Stromal cell of bone marrow (primary cell): ENCODE results near the gene TMEM174.
A peak's percentile ranks its signal among the peaks of the same experiment; 100 is the strongest.

ENCODE experiments used
- DNase-seq: peaks from one replicate; pipeline ENCODE4 v3.0.0-alpha.2; 2012; ENCODE audit warnings: low read depth

TMEM174 gene

GRCh38 chr5:73153513-73153912 is 19.5 kb upstream of the TMEM174 start:
- DNase-seq = no peak

DNA sequence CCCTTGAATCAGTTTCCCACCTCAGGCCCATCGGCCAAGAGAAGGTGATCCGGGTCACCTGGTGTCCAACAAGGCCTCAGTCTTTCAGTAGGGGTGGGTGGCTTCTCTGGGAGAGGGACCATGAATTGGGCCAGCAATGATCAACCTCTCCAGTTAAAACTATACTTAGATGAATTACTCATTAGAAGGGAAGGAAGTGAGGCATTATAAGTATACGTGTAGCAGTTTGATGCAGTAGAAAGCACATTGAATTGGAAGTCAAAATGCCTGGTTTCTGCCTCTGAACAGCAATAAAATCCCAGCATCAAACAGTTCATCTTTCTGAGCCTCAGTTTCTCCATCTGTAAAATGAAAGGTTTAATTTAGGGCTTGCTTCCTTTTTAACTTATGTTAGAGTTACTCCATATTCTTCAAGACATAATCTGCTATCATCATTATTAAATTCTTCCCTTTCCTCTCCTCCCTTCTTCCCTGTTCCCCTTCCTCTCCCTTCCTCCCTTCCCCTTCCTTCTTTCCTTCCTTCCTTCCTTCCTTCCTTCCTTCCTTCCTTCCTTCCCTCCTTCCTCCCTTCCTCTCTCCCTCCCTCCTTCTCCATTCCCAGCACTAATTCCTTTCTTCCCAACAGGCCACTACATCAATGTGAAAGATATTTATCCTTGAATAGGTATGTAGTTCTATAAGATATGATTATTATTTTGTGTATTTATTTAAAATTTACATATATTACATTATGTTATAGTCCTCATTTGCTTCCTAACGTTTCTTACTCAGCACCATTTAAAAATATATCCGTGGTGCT is 18.6 kb upstream of the TMEM174 start:
- DNase-seq = no peak

- DNase-seq = no peak
These were observed 17.4 kb upstream of the TMEM174 start for GRCh38 chr5:73155271-73156222.

GRCh38 chr5:73157414-73158303 is 15.3 kb upstream of the TMEM174 start:
- DNase-seq = no peak

DNA sequence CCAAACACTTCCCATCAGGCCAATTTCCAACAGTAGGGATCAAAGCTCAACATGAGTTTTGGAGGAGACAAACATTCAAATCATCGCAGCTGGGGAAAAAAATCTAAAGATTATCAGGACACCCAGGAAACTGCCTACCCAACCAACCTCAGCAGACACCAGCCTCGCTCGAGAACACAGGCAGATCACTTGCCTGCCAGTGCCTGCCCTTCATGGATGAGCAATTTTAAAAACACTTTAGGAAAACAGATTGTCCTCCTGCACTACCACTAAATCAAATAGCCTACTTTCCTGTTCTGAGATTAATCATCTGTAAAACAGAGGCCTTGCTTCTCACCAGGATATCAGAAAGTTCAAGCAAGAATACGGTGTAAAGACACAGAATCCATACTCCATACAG is 14.7 kb upstream of the TMEM174 start:
- no peak for DNase-seq

GRCh38 chr5:73160239-73160671 is 12.7 kb upstream of the TMEM174 start:
- no peak for DNase-seq

GRCh38 chr5:73170522-73170921 is 2.5 kb upstream of the TMEM174 start:
- no peak for DNase-seq

GRCh38 chr5:73171495-73171894 is 1.5 kb upstream of the TMEM174 start:
- no peak for DNase-seq

- no peak for DNase-seq
These were observed 1.3 kb downstream of the TMEM174 start for GRCh38 chr5:73174100-73174815.

GRCh38 chr5:73176250-73176649 is 3.3 kb downstream of the TMEM174 start:
- no peak for DNase-seq

DNA sequence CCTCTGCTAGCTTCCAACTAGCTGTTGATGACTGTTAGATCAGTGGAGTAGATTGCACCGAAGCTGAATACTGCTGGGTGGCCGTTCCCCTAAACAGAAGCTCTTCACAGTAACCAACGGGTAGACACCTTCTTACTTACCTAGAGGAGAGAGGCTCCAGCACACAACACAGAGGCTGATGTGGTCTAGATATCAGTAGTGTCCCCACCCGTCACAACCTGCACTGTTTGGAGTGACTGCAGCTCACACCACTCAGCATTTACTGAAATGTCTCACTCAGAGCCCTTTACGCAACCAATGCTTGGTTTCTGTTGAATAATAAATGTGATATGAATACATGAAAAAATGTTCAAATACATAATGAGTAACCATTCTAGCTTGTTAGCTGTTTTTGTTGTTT is 5.3 kb downstream of the TMEM174 start:
- no peak for DNase-seq

GRCh38 chr5:73179730-73180129 is 6.7 kb downstream of the TMEM174 start:
- DNase-seq = no peak

- no peak for DNase-seq
These were observed 7.6 kb downstream of the TMEM174 start for GRCh38 chr5:73180566-73180965.

GRCh38 chr5:73182307-73182706 is 9.3 kb downstream of the TMEM174 start:
- no peak for DNase-seq

- DNase-seq = no peak
These were observed 10.0 kb downstream of the TMEM174 start for GRCh38 chr5:73183000-73183399.

DNA sequence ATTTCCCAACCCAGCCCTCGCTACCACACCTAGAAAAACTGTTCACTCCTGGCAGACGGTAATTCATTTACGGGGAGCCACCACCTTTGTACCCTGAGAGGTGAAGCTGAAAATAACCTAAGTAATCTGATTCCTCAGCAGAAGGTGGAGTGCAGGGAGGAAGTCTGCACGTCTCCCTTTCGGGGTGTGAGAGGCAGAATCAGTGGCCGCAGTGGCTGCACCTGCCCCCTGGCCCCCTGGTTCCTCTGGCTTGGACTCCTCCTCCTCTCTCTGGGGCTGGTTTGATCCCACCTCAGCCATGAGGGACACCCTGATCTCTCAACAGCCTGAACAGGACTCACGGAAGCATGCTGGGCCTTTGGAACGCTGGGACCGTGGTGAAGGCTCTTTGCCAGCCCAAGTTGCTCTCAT is 10.5 kb downstream of the TMEM174 start:
- DNase-seq = no peak

- DNase-seq = no peak
These were observed 14.0 kb downstream of the TMEM174 start for GRCh38 chr5:73186976-73187375.

- no peak for DNase-seq
These were observed 16.0 kb downstream of the TMEM174 start for GRCh38 chr5:73188764-73189531.

DNA sequence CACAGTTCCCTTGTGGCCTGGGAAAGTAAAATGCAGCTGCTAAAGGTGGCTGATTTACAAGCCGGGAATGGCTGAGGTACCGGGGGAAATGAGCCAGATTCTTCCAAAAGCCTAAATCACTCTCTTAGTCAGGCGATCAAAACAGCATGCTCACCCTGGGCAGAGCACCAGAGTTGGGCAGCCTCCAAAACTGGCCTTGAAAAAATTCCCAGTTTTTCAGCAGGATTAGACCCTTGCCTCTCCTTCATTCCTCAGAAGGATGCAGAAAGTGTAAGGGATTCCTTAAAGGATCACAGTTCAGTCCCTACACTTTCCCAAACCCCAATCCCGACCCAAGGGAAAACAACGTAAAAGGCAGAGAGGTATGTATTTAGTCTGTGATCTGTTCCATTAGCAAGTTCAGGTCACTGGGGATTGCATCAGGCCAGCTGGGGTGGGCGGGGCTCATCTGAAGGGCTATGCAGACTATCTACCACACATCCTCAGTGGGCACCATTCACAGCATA is 16.9 kb downstream of the TMEM174 start:
- peak; percentile 45 for DNase-seq

GRCh38 chr5:73192370-73192769 is 19.4 kb downstream of the TMEM174 start:
- no peak for DNase-seq
